ENCODE results near the gene SLC45A3.

The SLC45A3 gene

DNA sequence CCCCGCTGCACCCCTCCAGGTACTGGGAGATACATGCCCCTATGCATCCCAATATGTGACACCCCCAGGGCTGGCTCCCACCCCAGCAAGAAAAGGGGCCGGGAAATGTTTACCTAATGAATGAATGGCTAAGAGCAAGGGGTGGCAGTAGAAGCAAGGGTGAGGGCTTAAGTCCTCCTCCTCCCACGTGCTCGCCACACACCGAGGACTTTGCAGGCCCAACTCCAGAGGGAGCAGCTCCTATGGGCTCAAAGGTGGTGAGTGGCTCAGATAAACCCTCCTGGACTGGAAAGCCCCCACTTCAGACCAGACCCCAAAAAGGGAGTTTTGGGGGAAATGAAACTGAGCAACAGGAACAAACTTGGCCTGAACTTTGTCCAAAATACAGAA is 11.4 kb downstream of the SLC45A3 start:
- no peak for DNase-seq (ENCODE audit: low read depth)

DNA sequence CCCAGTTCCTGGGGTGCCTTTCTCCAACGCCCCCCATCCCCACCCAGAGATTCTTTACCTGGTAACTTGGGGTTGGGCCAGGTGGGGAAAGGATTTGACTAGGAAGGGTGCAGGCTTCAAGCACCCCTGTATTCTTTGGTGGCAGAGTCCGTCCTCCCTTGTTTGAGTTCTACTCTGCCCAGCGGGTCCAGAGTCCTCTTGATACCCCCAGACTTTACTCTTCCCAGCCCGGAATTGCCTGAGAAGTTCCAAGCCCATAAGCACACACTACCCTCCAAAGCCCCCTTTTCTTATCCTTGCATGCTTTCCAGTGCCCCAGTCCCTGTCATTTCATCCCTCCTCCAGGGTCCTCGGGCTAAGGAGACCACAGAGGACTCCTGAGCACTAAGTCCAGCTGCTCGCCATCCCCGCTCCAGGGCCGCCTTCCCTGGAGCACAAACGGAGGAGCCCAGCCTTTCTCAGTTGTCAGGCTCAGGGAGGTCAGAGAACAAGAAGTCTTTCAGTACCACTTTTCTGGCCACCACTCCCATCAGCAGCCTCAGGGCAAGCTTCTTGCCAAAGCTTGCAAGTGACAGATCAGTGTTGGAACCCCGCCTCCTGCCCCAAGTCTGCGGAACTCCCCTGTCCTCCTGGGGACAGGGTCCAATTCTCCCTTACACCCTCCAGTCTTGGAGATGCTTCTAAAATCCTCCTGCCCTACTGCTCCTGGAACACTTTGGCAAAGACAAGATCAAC is 12.2 kb downstream of the SLC45A3 start:
- DNase-seq (ENCODE audit: low read depth): no peak

DNA sequence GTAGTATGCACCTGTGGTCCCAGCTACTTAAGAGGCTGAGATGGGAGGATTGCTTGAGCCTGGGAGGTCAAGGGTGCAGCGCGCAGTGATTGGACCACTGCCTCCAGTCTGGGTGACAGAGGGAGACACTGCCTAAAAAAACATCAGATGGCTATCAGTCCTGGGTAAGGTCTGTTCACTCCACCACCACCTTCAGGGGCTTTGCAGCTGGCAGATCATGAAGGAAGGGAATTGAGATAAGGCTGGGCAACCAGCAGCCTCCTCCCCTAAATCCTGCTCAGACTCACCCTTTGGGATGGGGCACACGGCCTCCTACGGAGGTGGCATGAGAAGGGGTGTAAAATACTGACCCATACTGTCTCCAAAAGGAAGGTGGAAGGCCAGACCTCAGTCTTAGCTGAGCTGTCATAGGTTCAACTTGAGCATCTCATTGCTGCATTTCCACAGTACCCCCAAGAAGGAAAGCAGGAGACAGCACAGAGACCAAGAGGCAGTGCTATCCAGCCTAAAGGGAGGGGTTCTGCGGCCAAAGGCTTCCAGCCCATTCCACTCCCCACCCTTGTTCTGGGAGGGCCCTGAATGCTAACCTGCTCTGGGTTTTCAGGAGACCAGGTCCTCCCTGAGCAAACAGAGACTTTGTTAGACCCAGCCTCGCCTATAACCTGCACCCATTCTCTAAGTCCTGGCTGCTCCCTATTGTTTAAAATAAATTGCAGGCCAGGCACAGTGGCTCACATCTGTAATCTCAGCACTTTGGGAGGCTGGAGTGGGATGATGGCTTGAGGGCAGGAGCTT is 13.7 kb downstream of the SLC45A3 start:
- no peak for DNase-seq (ENCODE audit: low read depth)

DNA sequence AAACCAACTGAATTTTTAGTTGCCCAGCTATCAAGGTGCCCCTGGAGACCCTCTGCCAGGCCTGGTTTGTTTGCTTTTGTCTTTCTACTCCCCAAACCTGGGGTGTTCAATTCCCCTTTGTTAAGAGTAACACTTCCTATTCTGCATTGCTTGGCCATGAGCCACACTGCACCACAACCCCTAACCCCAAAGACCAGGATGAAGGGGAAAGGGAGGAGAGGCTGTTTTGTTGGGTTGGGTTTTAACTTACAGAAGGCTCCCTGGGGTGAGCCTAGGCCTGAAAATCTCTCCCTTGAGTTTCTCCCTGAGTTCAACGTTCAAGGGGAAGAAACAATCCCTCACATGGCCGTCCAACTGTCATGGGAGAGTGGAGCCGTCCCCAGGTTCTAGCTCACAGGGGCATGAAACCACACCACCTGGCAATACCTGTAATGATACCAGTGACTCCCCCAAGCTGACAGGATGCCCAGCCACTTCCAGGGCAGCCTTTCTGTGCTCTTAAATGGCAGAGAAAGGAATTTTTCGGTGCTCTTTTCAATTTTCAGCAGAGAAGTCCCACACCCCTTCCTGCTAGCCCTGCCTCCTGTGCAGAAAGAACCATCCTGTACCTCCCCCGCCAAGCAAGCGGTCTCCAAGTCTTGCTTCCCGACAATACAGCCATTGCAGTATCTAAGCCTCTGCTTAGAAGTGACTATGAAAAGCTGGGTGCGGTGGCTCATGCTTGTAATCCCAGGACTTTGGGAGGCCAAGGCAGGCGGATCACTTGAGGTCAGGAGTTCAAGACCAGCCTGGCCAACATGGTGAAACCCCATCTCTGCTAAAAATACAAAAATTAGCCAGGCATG is 14.9 kb downstream of the SLC45A3 start:
- no peak for DNase-seq (ENCODE audit: low read depth)

DNA sequence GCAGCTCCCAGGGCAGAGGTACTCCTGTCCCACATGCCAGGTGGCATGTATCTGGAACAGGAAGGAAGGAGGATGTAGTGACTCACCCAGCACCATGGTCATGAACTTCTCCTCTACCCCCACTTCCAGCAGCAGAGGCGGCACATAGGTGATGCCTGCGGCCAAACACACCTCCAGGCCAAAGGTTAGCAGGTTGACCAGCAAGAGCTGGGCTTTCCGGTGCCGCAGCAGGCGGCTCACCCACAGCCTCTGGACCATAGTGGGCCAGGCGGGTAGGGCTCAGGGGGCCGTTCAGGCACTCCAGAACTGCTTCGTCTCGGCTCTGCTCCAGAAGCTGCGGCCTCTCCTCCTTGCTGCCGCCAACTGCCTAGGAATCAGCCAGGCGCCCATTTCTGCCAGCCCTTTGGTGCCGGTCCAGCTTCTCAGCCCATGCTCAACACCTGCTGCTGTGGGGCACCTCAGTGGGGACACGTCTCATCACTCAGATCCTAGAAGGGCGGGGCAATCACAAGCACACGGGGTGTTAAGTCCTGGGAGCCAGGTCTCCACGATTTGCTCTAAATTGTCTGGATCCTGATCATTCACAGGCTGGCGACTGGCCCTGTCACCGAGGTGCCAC is 15.8 kb downstream of the SLC45A3 start:
- no peak for DNase-seq (ENCODE audit: low read depth)

DNA sequence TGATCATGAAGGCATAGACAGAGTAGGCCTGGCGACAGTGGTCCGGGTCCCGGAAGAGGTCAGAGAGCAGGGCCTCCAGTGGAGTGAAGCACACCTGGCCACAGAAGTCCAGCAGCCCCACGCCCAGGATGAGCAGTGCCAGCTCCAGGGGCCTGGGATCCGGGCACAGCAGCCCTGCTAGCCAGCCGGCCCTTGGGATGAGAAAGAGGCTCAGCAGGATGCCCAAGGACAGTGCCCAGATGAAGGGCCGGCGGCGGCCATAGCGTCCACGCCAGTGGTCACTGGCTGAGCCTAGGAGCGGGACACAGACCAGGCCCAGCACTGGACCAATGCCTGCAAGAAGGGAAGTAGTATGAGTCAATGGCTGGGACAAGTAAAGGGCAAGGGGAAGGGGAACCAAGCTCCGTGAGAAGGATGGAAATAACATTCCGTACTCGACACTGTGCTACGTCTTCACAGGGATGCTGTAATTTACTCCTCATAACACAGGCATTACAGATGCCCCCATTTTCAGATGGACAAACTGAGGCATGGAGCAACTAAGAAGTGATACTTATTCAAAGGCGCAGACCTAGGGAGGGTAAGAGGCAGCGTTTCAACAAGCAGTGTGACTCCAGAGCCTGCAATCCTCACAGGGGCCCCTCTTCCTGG is 16.9 kb downstream of the SLC45A3 start:
- no peak for DNase-seq (ENCODE audit: low read depth)

DNA sequence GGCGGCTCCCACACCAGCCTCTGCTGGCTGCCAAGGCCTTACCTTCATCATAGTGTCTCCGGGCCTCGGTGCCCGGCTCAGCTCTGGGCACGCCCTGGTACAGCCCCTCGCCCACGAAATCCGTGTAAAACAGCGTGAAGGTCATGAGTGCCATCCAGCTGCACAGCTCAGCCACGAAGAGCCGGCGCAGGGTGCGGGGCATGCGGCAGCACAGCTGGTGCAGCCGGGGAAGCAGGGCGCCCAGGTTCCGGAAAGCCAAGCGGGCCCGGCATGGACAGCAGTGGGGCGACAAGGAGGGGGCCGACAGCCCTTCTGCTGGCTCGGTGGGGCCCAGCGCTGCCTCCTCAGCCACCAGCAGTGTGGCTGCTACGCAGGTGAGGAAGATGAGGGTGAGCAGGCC is 17.5 kb downstream of the SLC45A3 start:
- no peak for DNase-seq (ENCODE audit: low read depth)

DNA sequence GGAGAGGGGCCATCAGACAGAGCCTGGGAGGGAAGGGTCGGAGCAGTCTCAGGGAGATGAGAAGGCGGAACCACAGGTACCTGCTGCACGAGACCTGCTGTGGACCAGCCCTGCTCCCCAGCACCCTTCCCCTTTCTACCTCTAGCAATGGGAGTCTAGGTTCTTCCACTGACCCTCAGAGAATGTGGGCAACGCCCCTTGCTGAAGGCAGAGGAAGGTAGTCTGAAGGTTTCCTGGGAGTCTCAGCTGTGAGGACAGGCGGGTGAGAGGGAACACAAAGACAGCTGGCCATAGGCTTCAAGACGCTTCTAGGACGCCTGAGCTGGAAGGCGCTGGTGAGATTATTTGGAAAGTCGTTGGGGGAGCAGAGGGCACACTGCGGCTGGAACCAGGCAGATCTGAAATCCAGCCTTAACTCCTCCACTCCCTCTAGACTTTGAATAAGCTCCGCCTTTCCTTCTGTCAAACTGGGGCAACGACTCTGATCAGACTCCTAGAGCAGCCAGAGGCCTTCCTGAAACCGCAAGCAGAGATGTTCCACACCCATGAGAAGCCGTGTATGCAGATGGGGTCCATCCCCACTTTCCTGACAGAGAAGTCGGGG is 18.1 kb downstream of the SLC45A3 start:
- DNase-seq (ENCODE audit: low read depth): no peak

DNA sequence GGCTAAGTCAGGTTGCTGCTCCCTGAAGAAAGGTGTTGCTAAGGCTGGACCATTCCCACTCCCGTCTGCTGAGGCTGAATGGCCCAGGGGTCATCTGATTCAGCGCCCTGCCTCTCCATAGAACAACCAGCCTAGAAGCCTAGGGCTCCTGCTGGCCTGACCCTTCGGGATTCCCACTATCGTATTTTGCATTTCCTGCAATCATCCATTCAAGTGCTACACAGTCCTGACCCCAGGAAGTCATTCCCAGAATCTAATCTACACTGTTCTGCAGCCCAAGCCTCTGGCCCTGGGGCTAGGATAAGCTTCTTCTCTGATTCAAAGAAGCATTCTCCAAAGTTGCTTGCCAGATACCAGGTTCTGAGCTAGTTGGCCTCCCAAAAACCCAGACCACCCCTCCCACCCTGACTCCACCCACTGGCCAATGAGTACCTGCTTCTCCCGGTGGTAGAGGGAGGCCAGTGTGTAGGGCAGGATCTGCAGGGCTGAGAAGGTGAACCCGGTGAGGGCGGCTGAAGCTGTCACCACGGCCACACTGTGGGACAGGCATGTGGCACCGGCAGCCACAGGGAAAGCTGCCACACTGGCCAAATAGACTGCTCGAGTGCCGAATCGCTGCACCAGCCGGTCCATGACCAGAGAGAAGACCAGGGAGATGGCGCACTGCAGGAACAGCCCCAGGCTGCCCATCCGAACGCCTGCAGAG is 18.7 kb downstream of the SLC45A3 start:
- DNase-seq (ENCODE audit: low read depth): no peak

DNA sequence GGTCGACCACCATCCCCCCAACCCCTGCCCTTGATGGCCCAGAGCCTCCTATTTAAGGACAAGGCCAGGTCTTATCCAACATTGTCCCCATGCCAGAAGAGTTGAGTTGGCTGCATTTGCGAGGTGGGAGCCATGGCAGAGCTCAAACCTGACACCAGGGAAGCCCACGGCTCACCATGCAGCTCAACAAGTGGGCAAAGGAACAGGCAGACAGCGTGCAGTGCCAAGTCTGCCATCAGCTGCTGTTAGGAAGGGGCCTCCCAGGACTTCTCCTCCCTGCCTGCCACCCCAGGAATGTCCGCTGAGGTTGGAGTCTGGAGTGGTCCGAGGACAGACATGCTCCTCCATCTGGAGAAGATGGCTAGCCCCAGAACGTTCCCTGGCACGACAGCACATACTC is 19.9 kb downstream of the SLC45A3 start:
- DNase-seq (ENCODE audit: low read depth): no peak

DNA sequence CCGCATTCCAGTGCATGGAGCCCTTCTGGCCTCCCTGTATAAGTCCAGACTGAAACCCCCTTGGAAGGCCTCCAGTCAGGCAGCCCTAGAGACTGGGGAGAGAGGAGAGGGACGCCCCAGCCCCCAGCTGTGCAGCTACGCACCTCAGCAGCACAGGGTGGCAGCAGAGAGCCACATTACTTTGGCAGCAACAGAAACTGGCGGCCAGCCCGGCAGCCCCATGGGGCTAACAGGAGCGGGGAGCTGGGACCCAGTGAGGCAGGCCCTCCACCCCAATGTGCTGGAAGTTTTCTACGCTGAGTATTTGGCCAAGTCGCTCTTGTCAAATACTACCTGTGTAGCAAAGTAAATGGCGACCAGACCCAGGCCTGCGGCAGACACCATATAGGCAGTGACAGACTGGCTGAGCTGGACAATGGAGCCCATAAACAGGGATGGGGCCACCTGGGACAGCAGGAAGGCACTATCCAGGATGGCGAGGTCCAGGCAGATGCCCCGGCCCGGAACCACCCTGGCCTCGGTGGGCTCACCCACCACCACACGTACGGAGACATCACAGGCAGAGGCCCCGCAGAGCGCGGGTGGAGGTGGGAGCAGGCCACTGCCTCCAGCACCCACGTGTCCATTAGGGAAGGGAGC is 21.2 kb downstream of the SLC45A3 start:
- DNase-seq (ENCODE audit: low read depth): peak; percentile 62

DNA sequence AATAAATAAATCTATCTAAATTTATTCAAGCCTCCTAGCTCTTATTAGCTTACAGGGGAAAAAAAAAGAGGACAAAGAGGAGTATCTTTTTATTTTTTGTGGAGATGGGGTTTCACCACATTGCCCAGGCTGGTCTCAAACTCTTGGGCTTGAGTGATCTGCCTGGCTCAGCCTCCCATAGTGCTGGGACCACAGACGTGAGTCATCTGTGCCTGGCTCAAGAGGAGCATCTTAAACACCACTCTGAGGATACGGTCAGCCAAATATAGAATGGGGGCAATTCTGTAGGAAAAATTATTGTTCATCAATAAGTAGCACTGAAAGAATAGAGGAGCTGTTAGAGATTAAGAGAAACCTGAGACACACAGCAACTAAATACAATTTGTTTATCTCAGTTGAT is 24.1 kb downstream of the SLC45A3 start:
- DNase-seq (ENCODE audit: low read depth): no peak

DNA sequence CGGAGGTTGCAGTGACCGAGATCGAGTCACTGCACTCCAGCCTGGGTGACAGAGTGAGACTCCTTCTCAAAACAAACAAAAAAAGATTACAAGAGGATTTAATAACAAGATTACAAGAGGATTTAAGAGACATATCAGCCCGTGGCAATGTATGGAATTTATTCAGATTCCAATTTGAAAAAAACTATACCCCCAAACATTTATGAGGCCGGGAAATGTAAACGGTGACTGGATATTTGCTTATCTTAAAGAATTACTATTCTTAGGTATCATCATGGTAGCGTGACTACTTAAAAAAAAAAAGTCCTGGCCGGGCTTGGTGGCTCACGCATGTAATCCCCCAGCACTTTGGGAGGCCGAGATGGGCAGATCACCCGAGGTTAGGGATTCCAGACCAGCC is 27.3 kb downstream of the SLC45A3 start:
- DNase-seq (ENCODE audit: low read depth): no peak

DNA sequence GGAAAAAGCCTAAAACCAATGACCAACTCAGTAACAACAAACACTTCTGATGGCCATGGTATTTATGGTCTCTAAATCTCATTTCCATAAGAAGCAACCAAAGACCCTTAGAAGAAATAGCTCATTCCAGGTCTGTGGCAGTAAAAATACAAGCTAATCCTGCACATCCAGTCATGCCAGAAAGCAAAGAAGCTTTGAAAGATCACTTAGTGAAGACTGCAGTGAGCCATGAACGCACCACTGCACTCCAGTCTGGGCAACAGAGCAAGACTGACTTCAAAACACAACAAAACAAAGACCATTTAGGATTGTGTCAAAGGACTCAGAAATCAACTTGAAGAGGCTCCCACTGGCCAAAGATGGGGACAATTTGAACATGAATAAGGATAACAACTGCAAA is 30.1 kb downstream of the SLC45A3 start:
- DNase-seq (ENCODE audit: low read depth): no peak

DNA sequence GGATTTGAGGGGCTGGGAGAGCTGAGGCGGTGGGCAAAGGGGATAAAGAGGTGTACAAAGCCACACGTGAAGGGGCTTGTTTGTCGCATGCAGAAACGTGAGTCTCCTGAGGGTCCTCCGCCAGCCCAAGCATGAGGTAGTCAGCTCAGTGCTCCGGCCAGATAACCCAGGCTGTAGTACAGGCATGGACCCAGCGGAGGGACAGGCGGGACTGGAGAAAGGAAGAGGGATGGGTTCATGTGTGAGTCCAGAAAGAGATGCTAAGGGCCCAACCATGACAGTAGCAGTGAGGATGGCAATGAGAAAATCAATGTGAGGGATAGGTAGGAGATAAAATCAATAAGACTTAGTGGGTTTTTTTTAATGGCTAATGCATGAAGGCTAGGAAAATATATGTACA is 34.8 kb downstream of the SLC45A3 start:
- DNase-seq (ENCODE audit: low read depth): no peak

DNA sequence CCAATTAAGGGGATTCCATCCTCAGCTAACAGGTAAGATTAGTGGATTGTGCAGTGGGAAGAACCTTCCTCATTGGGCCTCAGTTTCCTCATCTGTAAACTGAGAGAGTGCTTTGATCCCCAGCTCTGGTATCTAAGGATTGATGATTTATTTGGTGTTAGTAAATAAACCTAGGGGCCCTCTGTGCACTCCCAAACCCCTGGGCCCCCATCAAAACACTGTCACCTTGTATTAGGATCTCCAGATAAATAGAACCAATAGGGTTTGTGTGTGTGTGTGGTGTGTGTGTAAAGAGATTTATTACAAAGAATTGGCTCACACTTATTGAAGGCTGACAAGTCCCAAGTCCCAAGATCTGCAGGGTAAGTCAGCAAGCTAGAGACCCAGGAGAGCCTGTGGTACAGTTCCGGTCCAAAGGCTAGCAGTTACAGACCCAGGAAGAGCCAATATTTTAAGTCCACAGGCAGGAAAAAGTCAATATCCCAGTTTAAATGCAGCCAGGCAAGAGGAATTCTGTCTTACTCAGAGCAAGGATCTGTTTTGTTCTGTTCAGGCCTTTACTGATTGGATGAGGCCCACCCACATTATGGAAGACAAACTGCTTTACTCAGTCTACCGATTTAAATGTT is 37.5 kb downstream of the SLC45A3 start:
- DNase-seq (ENCODE audit: low read depth): no peak

DNA sequence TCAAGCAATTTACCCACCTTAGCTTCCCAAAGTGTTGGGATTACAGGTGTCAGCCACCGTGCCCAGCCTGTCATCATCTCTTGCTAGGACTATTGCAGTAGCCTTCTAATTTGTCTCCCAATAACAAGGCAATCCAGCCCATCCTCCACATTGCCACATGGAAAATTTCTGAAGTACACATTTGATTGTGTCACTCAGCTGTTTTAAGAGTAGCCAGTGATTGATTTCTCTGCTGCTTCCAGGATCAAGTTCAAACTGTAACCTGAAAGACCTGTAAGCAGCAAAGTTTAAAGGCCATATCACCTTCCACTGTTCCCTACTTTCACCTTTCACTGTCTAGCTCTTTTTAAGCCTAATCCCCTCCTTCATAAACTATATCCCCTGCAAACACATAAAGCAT is 40.7 kb downstream of the SLC45A3 start:
- DNase-seq (ENCODE audit: low read depth): no peak

DNA sequence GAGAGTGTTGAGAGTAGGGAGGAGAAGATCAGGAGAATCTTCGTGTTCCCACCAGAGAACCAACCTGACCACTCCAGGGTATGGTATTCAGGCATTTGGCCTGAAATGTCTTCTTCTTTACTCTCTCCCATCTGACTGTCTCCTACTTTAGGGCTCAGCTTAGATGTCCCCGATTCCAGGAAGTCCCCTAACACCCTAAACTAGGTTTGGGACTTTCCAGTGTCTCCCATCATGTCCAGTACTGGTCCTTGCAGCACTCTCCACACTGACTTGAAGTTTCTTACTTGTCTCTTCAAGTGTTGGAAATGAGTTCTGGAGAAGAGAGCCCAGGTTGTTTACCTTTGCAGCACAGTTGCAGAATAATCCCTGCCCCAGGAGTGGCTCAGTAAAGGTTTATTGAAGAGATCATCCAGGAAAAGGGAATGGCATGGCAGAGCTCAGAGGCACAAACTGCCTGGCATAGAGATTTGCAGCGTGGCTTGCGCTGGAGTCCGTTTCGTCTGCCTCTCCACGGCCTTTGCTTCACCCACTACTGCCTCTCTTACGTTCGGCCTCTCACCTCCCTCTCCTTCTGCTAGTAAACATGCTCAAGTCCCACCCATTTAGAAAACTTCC is 42.3 kb downstream of the SLC45A3 start:
- no peak for DNase-seq (ENCODE audit: low read depth)

DNA sequence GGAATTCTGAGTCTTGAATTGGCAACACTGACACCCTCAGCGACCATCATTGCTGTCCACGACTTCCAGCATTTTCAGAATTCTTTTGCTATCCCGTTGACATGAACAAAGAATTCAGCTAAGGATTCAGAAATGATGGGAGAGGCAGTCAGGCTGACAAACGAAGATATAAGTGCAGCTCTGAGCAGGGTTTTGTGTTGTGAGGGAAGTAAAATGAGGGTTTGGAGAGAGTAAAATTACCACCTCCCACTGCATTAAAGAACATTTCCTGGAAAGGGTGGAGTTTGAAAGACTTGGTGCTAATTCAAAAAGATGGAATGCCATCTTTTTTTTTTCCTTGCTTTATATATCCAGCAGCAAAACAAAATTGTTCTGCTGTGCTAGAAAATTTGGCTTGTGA is 43.6 kb downstream of the SLC45A3 start:
- DNase-seq (ENCODE audit: low read depth): no peak

All from iris pigment epithelial cell (primary cell).